K562 (cell line): ENCODE results near the gene SPINK4. TPM values are rescaled to one million over a fixed set of nuclear protein-coding genes. Genes with fewer than 3 reads are reported as not detected.

Experiments used
- CBFB ChIP-seq: sonication (generic); formaldehyde crosslinking; IDR thresholded peaks from 2 replicates; pipeline ENCODE4 v1.4.0; 2020; ENCODE audit warnings: mild to moderate bottlenecking, missing genetic modification reagents
- CBX1 ChIP-seq: sonication (generic); IDR thresholded peaks from 2 replicates; pipeline ENCODE4 v1.6.1; 2016; ENCODE audit warnings: antibody characterized with exemption, low read depth, mild to moderate bottlenecking
- CBX3 ChIP-seq, 2 experiments: IDR thresholded peaks; 1 replicate in 1 of 2; 2 replicates in 1 of 2; pipeline ENCODE4 v1.6.1; 2012; ENCODE audit warnings: inconsistent platforms in 2 of 2, low read length in 2 of 2, borderline replicate concordance in 1 of 2, control low read depth in 1 of 2
- CREBBP ChIP-seq: IDR thresholded peaks from one replicate; pipeline ENCODE4 v1.6.1; 2012; ENCODE audit warnings: low read depth, mild to moderate bottlenecking, control low read depth, inconsistent platforms, low read length
- DPF2 ChIP-seq: fragments of 450-650 bp; IDR thresholded peaks from 2 replicates; pipeline ENCODE4 v1.6.1; 2016
- ELF4 ChIP-seq: fragments of 450-650 bp; formaldehyde crosslinking; IDR thresholded peaks from 2 replicates; pipeline ENCODE4 v1.4.0; 2022; ENCODE audit warnings: missing genetic modification characterization
- MAFF ChIP-seq: IDR thresholded peaks from 2 replicates; pipeline ENCODE4 v1.6.1; 2012; ENCODE audit warnings: low read length, improper control_type of control experiment
- MEIS2 ChIP-seq: fragments of 450-650 bp; IDR thresholded peaks from 2 replicates; pipeline ENCODE4 v1.6.1; 2014; ENCODE audit warnings: mild to moderate bottlenecking; ENCODE audit not compliant: partially characterized antibody
- MLLT1 ChIP-seq, 2 experiments: fragments of 450-650 bp; IDR thresholded peaks; 2 replicates each; pipeline ENCODE4 v1.6.1; 2016
- NKRF ChIP-seq: fragments of 450-650 bp; IDR thresholded peaks from 2 replicates; pipeline ENCODE4 v1.6.1; 2016; ENCODE audit warnings: borderline replicate concordance
- SAFB ChIP-seq: fragments of 200-400 bp; formaldehyde crosslinking; IDR thresholded peaks from 2 replicates; pipeline ENCODE4 v1.6.1; 2017; ENCODE audit warnings: low read depth, low read length, borderline replicate concordance
- SMARCA4 ChIP-seq: fragments of 450-650 bp; IDR thresholded peaks from 2 replicates; pipeline ENCODE4 v1.6.1; 2016
- SP1 ChIP-seq: sonication (generic); formaldehyde crosslinking; IDR thresholded peaks from 2 replicates; pipeline ENCODE4 v1.8.1; 2022; ENCODE audit warnings: mild to moderate bottlenecking, missing genetic modification reagents
- TBP ChIP-seq: optimal IDR thresholded peaks from 2 replicates; pipeline ENCODE3; 2011; ENCODE audit warnings: low read depth, low read length, improper control_type of control experiment
- TCF3 ChIP-seq: sonication (generic); formaldehyde crosslinking; IDR thresholded peaks from 2 replicates; pipeline ENCODE4 v1.4.0; 2020; ENCODE audit warnings: mild to moderate bottlenecking, missing genetic modification reagents
- THAP7 ChIP-seq: fragments of 250-450 bp; sonication (Bioruptor Pico); IDR thresholded peaks from 2 replicates; pipeline ENCODE4 v1.5.0; 2021
- ZNF518B ChIP-seq: fragments of 250-450 bp; sonication (Bioruptor Pico); IDR thresholded peaks from 2 replicates; pipeline ENCODE4 v1.5.0; 2021; ENCODE audit warnings: mild to moderate bottlenecking, moderate library complexity
- polyA plus RNA-seq, 8 experiments: library from polyadenylated mRNA; depleted of rRNA in 4 of 8; stranded (reverse) in 5 of 8; unstranded in 3 of 8; fragments of >200 nt; fragmentation: Nextera tagmentation in 2 of 8; fragmentation: Illumina TruSeq in 1 of 8; extraction: Ambion mirVana in 2 of 8; extraction: Trizol in 1 of 8; gene quantifications; 2 replicates each; pipeline versions ENCODE4 v1.2.1 to v1.2.3, GENCODE V29; 2011 to 2014; ENCODE audit warnings: inconsistent platforms in 1 of 8, missing spikeins in 1 of 8
- total RNA-seq, 7 experiments: library from RNA; depleted of rRNA in 6 of 7; stranded (reverse); fragments of >200 nt in 6 of 7; fragmentation: Illumina TruSeq in 2 of 7; extraction: Trizol in 2 of 7; gene quantifications; 2 replicates each; pipeline versions ENCODE4 v1.2.1 to v1.2.3, GENCODE V29; 2011 to 2021; ENCODE audit warnings: low replicate concordance in 1 of 7
- TF ChIP-seq, protein P1 (sequence below): sonication (generic); formaldehyde crosslinking; IDR thresholded peaks from 2 replicates; pipeline ENCODE4 v1.8.0; 2022; ENCODE audit warnings: missing genetic modification reagents, mild to moderate bottlenecking, borderline replicate concordance

The SPINK4 gene
- total and polyA plus RNA-seq, 9 of the 15 experiments (the other 6 are each of a cell fraction or from before 2014, with no cell fraction given): 0.74 to 5.5 (median 2.1) TPM; not detected in 2

DNA sequence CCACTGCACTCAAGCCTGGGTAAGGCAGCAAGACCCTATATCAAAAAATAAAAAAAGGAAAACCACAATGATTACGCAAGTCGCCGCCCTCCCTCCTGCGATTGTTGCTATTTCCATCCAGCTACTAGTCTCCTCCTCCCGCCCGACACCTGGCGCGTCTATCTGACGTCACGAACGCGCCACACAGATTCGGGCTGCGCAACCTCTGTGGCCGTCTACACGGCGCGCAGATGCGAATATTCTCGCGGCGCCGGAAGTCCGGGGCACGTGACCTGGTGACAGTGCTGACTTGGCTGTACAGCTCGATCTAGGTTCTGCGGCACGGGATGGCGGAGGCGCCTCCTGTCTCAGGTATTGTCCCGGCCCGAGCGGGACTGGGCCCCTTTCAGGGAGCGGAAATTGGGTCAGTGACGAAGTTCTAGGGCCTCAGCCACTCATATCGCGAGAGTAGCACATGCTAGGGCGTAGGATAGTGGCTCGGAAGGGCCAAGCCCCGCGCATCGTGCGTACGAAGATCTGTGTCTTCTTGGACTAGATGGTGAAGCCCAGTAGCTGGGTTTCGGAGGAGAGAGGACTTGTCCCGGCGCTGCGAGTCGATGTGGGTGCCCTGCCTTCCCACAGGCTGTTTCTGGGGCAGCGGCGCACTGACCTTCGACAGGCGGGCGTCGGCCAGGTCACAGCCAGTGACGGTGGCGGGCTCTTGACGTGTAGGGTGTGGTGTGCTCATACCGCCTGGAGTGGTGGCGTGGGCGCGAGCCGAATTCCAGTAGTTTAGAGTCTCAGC lies 50.5 kb downstream of the SPINK4 start, which contains the start of gene NFX1 (continued):
- TF ChIP-seq MLLT1 (IDR thresholded peaks at IDR 0.05): peak; percentile 83 to 88; a peak in 3 of 4 replicates
- 0 out of 3 replicates have a peak, but pooled peaks of 1 of the 2 experiments have one; percentile 45 for TF ChIP-seq CBX3 (IDR thresholded peaks at IDR 0.05; ENCODE audit: borderline replicate concordance in 1 of 2, low read length in 2 of 2)
- 0 out of 2 replicates have a peak, but pooled peaks have one; percentile 29 for TF ChIP-seq CBX1
- peak; percentile 84 for TF ChIP-seq SP1 (CRISPR knock-in tag)
- no peak for TF ChIP-seq CREBBP
- TF ChIP-seq CBFB: no peak
- peak; percentile 81 for TF ChIP-seq MEIS2
- peak; percentile 64 for TF ChIP-seq TBP
- TF ChIP-seq NKRF: peak; percentile 97; the same call in 1 of the 2 replicates
- no peak for TF ChIP-seq MAFF
- no peak for TF ChIP-seq ELF4
- TF ChIP-seq TCF3 (CRISPR knock-in tag): 0 out of 2 replicates have a peak, but pooled peaks have one; percentile 1
- TF ChIP-seq DPF2: peak; percentile 50; the same call in 1 of the 2 replicates
- peak; percentile 62 for TF ChIP-seq SMARCA4
- no peak for TF ChIP-seq SAFB
- no peak for TF ChIP-seq ZNF518B (CRISPR knock-in tag)
- TF ChIP-seq, protein P1, sequence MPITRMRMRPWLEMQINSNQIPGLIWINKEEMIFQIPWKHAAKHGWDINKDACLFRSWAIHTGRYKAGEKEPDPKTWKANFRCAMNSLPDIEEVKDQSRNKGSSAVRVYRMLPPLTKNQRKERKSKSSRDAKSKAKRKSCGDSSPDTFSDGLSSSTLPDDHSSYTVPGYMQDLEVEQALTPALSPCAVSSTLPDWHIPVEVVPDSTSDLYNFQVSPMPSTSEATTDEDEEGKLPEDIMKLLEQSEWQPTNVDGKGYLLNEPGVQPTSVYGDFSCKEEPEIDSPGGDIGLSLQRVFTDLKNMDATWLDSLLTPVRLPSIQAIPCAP (CRISPR knock-in tag): no peak
- TF ChIP-seq THAP7 (CRISPR knock-in tag): peak; percentile 24; the same call in 1 of the 2 replicates
